Cortex of kidney (tissue), 1 donor: ENCODE data around the gene TNNT3.
"Not testable (repeated sequence)": the region's sequence is repeated elsewhere in the genome, so short reads cannot be mapped to it uniquely, and the experiment has no call there.

ENCODE experiments used
- DNase-seq: peaks from one replicate; lab custom pipeline; 2025; lab: John Stamatoyannopoulos, UW

Gene TNNT3

GRCh38 chr11:1919391-1920127 is at the start of gene TNNT3:
Gene TNNT3 (plus strand): TSS chr11:1919703. CDS start chr11:1922875, 3,172 bp downstream.
- DNase-seq = no peak

GRCh38 chr11:1870326-1870696 is 49.2 kb upstream of the TNNT3 start:
- no peak for DNase-seq

- DNase-seq = no peak
Measured at GRCh38 chr11:1870721-1871466, 48.6 kb upstream of the TNNT3 start.

GRCh38 chr11:1871531-1871930 is 48.0 kb upstream of the TNNT3 start:
- no peak for DNase-seq

GRCh38 chr11:1872267-1872985 is 47.1 kb upstream of the TNNT3 start:
- no peak for DNase-seq

- no peak for DNase-seq
Measured at GRCh38 chr11:1873048-1873812, 46.3 kb upstream of the TNNT3 start.

- not testable (repeated sequence) for DNase-seq
Measured at GRCh38 chr11:1873813-1874150, 45.7 kb upstream of the TNNT3 start.

- not testable (repeated sequence) for DNase-seq
Measured at GRCh38 chr11:1874441-1875092, 44.9 kb upstream of the TNNT3 start.

- DNase-seq = no peak
Measured at GRCh38 chr11:1875093-1875850, 44.2 kb upstream of the TNNT3 start.

GRCh38 chr11:1875851-1876301 is 43.6 kb upstream of the TNNT3 start:
- DNase-seq = not testable (repeated sequence)

GRCh38 chr11:1876361-1877063 is 43.0 kb upstream of the TNNT3 start:
- DNase-seq = no peak

GRCh38 chr11:1877211-1878136 is 42.0 kb upstream of the TNNT3 start:
- no peak for DNase-seq

- DNase-seq = no peak
Measured at GRCh38 chr11:1878137-1879031, 41.1 kb upstream of the TNNT3 start.

- DNase-seq = no peak
Measured at GRCh38 chr11:1879342-1879940, 40.1 kb upstream of the TNNT3 start.

GRCh38 chr11:1879941-1880720 is 39.4 kb upstream of the TNNT3 start:
- DNase-seq = no peak

- no peak for DNase-seq
Measured at GRCh38 chr11:1880746-1881441, 38.6 kb upstream of the TNNT3 start.
